H1 (cell line): ENCODE measurements around the gene SYCE3. TPM values are rescaled to one million over a fixed set of nuclear protein-coding genes. Genes with fewer than 3 reads are reported as not detected.

Experiments used
- BACH1 ChIP-seq: IDR thresholded peaks from 2 replicates; pipeline ENCODE4 v1.6.1; 2012; ENCODE audit warnings: low read length, improper control_type of control experiment
- CHD1 ChIP-seq: IDR thresholded peaks from 2 replicates; pipeline ENCODE4 v1.6.1; 2012; ENCODE audit warnings: low read depth, low read length, improper control_type of control experiment
- CHD7 ChIP-seq: fragments of 300-600 bp; sonication (generic); IDR thresholded peaks from 2 replicates; pipeline ENCODE4 v1.7.1; 2012; ENCODE audit warnings: low read length, moderate library complexity, mild to moderate bottlenecking, inconsistent platforms; ENCODE audit not compliant: insufficient replicate concordance
- JUN ChIP-seq: IDR thresholded peaks from 2 replicates; pipeline ENCODE4 v1.6.1; 2011; ENCODE audit warnings: low read depth, mild to moderate bottlenecking, improper control_type of control experiment, low read length
- TBP ChIP-seq: IDR thresholded peaks from 2 replicates; pipeline ENCODE4 v1.6.1; 2011; ENCODE audit warnings: low read depth, low read length, improper control_type of control experiment
- polyA plus RNA-seq, 7 experiments: library from polyadenylated mRNA; depleted of rRNA in 3 of 7; stranded (reverse) in 5 of 7; unstranded in 2 of 7; fragments of >200 nt in 5 of 7; fragments of 200-250 nt in 2 of 7; gene quantifications; 1 replicate in 5 of 7; 2 replicates in 1 of 7; 4 replicates in 1 of 7; pipeline versions ENCODE4 v1.2.1 to v1.2.3, GENCODE V29; 2011 to 2013; ENCODE audit warnings: missing spikeins in 2 of 7, mixed read lengths in 2 of 7
- total RNA-seq: library from RNA; stranded (reverse); fragmentation: NEBNext Ultra II Directional; extraction: Animal tissue kit (Norgen Biotek cat#: 25700); gene quantifications from 2 replicates; pipeline ENCODE4 v1.2.1, GENCODE V29; 2021

SYCE3 gene
- total and polyA plus RNA-seq, 2 of the 8 experiments (the other 6 are each of a cell fraction or from before 2014, with no cell fraction given), result 1.9 TPM; not detected in 1

GRCh38 chr22:50548921-50549790, 13.6 kb downstream of the SYCE3 start (continued):
- TF ChIP-seq CHD7 (no peak), JUN (no peak), CHD1 (no peak), TBP (no peak), BACH1 (no peak)
